Activated T-helper 1 cell treated with anti-CD3 and anti-CD28 coated beads, Interleukin-2, amount 50 U/mL, for 16 hours (primary cell): ENCODE results near the gene OR52N5.
A peak's percentile ranks its signal among the peaks of the same experiment; 100 is the strongest.

Source experiments
- DNase-seq, 2 donors: peaks; one replicate each; pipeline ENCODE4 v3.0.0-alpha.2; 2020; ENCODE audit warnings: low read depth in 1 of 2, low spot score in 1 of 2

Gene OR52N5

DNA sequence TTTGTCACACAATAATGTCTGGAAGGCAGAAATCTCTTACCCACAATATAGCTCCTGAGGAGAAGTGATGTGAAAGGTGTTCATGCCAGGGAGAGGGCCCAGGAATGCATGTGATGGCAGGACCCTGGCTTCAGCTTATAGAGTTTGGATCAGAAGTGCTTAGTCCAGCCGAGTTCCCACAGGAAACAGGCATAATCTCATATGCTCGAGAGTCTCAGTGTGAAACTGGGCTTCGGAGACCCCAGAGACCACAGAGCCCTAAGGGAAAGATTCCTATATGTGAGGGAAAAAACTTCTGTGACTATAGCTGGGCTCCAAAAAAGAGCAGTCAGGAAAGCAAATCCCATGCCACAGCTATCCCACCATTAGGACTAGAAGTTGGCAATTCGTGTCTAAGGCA, at the start of gene OR52N5:
Gene OR52N5, minus strand, starts transcription at position 101 of the 400 bp plus-strand sequence. CDS start 4,721 bp downstream, outside the sequence.
- no peak for DNase-seq

DNA sequence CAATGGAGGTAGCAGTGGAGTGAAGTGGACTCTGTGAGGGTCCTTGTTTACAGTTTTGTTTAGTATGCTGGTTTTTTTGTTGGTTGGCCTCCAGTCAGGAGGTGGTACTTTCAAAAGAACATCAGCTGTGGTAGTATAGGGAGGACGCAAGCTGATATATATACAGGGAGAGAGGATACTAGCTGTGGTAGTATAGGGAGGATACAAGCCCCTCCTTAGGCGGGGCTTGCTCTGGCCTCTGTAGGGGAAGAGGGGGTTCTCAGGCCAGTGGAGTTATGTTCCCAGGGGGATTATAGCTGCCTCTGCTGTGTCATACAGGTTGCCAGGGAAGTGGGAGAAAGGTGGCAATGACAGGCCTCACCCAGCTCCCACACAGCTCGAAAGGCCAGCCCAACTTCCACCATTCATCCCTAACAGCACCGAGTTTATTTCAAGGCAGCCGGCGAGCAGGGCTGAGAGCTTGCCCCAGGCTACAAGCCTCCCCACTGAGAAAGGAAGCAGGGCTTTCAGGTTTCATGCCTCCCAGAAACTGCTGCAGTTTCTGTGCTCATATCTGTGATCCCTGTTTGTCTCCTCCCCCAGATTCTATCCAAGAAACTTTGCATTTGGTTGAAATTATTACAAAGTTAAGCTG, 48.2 kb upstream of the OR52N5 start:
- DNase-seq: no peak

DNA sequence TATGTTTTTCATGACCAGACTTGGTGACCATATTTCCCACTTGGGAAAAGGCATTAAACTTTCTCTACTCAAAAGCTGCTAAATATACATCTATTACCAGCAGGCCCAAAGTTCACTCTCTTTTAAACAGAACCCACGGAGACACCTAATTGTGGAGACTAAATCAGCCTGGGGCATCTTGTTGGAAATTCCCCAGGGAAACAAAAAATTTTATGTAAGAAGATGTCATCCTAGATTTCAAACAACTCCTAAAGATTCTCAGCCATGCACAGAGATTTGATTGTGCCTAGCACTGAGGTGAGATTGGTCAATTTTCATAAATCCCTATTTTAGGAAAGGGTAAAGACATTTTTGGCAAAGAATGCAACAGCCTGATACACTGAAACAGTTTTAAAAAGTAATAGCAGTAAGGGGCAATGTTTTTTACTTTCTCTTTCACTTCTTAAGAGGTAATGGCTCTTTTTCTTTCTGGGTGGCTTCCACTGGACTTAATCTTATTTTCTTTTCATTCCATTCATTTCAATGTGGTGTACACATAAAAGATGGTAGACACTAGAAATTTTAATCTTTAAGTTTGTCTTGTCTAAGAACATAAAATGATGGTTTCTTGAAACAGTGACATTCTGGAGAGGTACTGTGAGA, 35.2 kb upstream of the OR52N5 start:
- DNase-seq: no peak

DNA sequence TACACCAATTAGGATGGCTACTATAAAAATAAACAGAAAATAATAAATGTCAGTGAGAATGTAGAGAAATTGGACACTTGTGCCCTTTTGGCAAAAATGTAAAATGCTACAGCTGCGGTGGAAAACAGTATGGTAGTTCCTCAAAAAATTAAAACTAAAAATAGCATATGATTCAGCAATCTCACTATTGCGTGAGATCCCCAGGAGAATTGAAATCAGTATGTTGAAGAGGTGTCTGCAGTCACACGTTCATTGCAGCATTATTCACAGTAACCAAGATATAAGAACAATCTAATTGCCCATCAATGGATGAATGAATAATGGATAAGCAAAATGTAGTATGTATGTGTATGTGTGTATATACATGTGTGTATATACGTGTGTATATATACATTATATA, 32.4 kb upstream of the OR52N5 start:
- no peak for DNase-seq

DNA sequence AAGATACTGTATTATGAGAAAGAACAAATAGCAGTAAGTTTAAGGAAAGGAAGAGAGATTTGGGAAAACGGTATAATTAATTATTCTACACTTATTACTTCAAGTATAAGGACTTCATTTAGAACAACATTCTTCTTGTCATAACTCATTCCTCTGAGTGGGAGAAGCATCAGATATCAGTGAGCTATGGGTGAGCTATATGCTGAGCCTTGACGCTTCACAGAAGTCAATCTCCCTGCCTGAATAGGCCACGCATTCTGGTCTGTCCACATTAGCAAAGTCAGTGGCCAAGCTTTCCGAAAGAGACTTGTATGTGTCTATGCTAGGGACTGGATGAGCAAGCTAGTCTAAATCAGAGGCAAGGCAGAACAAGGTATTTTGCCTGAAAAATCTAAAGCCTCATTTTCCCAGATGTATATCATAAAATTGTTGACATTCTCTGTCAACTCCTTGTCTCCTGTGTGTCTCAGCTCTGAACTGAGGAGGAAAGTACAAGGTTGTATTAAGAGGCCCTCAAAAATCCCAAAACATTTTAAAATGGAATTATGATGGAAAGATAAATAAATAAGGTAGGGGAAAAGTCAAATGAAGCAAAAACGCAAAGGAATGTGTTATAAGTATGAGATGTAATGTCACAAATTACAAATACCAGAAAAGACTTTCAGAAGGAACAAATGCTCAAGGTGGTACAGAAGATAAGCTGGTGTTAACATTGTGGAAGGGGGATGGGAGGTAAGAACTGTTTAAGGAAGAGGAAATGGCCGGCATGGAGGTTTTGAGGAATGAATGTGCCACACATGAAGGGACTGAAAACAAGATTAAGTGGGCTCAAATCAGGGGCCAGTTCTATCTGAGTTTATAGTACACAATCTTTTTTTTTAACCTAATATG, 27.0 kb upstream of the OR52N5 start:
- no peak for DNase-seq

DNA sequence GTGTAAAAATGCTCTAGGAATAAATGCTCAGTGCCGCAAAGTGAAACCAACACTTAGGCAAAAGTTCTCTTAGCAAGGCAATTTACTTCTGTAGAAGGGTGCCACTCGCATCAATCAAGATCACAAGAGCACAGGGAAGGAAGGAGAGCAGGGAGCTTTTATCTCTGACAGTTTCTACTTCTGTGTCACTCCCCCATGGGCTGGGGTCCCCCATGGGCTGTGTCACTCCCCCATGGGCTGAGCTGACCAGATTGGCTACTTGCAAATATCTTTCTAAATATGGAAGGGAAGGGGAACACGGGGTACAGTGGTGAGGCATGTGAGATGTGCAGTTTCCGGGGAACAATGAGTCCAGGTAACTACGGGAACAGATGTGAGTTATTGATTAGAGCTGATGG, 26.0 kb upstream of the OR52N5 start:
- DNase-seq: no peak

DNA sequence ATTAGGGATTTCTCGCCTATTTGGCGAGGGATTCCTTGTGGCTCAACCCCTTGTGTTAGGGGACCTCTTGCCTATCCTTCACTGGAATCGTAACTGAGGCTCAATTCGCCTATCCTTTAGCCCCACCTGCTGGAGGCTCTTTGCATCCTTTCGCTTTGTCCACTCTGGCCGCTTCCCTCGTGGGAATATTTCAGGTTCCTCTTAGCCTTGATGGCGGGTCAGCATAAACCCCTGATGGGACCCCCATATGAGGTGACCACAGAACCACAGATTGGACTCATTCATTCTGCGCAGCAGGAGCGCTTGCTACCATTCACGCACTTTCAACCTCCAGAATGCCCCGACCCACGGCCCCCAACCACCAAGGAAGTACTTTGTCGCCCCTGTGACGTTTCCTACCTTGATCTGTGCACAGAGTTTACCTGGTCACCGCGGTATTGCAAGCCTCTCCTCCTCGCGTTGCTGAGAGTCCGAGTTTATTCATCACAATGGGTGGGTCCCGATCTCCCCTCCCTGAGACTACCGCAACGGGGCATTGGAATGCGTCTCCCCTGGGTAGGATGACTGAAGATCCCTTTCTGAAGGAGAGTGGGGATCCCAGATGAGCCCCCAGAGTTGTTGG, 25.5 kb upstream of the OR52N5 start, which contains the start of gene OR52N2:
Gene OR52N2, plus strand, starts transcription at position 425 of the 622 bp plus-strand sequence. CDS start 11,412 bp downstream, outside the sequence.
- DNase-seq: peak; percentile 34 to 40

DNA sequence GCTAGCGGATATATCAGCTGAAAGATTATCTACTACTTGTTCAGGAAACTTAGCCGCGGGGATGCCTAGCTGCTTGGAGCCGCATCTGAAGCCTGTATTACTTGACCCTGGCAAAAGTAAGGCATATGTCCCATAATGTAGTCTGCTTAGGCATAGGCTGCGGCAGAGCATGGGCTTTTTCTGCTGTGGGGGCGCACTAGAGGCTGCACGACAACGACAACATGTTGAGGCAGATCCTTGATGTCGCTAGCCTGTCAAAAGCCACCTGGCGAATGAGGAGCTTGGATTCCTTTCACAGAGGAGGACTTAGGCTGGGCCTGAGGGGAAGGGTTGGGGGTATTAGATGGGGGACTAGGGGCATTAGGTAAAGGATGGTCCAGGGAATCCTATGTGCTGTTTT, 24.4 kb upstream of the OR52N5 start:
- no peak for DNase-seq

DNA sequence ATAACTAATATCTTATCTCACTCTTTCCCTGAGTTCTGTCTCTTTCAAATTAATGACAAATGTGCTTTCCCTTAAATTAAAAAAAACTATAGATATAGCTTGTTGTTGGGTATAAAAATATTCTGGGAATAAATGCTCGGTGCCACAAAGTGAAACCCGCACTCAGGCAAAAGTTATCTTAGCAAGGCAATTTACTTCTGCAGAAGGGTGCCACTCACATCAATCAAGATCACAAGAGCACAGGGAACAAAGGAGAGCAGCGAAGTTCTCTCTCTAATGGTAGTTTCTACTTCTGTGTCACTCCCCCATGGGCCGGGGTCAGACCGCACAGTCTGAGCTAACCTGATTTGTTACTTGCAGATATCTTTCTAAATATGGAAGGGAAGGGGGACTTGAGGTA, 20.8 kb upstream of the OR52N5 start:
- no peak for DNase-seq

DNA sequence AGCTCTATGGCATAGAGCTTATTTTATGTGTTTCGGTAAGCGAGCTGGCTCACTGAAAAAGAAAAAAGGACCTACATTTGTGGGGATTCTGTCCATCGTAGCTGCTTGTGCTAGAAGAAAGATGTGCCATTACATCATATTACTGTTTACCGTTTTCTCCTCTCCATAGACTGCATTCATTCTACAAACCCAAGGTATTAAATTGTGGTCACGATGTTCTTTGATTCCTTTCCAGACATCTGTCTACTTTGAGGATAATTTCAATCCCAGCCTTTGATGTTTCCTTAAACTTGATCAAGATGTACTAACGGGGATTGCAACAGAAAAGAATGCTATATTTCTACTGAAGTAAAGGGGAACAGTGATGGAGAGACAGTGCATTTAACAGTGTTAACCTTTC, 13.4 kb upstream of the OR52N5 start:
- no peak for DNase-seq

DNA sequence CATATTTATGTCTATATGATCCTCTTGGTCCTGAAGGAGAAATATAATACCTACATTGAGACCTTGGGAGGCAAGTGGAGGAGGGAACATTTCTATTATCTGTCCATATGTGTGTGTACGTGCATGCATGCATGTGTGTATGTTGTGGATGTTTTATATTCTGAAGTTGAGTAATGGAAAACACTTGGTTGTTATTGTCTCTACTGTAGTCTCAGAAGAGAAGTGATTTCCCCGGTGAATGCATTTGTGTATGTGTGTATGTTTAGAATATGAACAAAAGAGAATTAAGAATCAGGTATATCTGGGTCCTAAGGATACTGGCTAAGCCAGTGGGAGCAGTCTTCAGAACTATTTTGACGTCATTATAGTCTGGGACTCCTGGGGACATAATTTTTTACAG, 8.0 kb upstream of the OR52N5 start, which contains the start of gene OR52N1:
Gene OR52N1, minus strand, starts transcription at position 101 of the 400 bp plus-strand sequence. CDS start 2,449 bp downstream, outside the sequence.
- DNase-seq: no peak

DNA sequence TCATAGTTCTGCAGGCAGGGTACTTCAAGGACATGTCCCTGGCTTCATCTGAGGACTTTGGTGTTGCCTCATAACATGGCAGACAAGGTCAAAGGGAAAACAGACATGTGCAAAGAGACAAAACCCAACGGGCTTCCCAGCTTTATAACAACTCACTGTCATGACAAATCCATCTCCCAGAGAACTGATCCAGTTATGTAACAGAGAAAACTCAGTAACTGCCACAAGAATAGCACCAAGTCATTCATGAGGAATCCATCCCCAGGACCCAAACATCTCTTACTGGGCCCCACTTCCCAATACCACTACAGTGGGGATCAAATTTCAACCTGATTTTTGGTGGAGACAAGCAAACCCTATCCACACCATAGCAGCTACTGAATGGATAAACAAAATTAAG, 16.1 kb downstream of the OR52N5 start:
- no peak for DNase-seq

DNA sequence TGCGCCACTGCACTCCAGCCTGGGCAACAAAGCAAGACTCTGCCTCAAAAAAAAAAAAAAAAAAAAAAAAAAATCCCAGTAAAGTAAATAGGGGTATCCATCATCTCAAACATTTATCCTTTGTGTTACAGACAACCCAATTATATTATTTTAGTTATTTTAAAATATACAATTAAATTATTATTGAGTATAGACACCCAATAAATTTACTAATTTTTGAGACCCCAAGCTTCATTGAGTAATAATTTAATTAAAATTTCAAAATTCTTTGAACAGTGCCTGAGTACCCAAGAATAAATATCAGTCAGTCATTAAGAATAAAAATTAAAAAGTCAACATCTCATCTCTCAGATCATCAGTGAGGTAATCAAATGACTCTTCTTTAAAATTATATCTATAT, 29.2 kb downstream of the OR52N5 start, which contains the start of gene OR52N4:
Gene OR52N4, plus strand, starts transcription at position 301 of the 400 bp plus-strand sequence. CDS start 498 bp downstream, outside the sequence.
- DNase-seq: no peak

DNA sequence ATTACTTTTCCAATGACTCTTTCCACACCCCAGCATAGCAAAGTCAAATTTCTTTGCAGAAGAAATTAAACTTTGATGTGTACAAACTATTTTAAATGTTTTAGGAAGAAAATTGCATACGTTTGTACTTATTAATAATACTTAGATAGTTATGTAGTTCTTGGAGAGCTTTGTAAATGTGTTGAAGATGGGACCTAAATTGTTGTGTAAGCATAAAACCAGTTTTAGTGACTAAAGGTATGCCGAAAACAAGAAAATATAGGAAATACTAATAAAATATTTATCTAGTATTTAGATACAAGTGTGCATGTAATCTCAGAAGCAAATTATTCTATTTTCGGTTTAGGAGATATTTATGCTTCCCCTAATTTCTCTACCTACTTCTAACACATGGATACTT, 33.3 kb downstream of the OR52N5 start:
- DNase-seq: no peak

DNA sequence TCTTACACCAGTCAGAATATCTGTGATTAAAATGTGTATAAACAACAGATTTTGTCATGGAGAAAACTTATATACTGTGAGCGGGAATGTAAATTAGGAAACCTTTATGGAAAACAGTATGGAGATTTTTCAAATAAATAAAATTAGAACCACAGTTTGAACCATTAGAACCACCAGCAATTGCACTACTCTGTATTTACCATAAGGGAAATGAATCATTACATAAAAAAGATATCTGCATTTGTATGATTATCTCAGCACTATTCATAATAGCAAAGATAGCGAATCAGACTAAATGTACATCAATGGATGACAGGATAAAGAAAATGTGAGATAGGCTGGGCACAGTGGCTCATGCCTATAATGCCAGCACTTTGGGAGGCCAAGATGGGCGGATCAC, 36.5 kb downstream of the OR52N5 start:
- no peak for DNase-seq

DNA sequence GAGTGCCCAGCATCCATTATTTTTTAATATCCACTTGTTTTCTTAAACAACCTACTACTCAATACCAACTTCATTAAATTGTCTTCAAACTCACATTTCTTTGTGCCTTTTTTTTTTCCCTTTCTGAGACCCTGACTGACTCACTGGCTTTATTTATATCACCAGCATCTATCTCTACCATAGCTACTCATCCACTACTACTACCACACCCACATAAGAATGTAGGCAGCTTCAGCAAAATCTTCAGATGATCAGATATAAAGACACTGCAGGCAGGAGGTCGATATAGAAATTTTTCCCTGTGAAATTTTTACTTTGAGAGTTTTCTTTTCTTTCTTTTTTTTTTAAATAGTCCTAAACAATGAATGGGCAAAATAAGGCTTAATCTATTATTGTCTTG, 44.7 kb downstream of the OR52N5 start:
- no peak for DNase-seq

DNA sequence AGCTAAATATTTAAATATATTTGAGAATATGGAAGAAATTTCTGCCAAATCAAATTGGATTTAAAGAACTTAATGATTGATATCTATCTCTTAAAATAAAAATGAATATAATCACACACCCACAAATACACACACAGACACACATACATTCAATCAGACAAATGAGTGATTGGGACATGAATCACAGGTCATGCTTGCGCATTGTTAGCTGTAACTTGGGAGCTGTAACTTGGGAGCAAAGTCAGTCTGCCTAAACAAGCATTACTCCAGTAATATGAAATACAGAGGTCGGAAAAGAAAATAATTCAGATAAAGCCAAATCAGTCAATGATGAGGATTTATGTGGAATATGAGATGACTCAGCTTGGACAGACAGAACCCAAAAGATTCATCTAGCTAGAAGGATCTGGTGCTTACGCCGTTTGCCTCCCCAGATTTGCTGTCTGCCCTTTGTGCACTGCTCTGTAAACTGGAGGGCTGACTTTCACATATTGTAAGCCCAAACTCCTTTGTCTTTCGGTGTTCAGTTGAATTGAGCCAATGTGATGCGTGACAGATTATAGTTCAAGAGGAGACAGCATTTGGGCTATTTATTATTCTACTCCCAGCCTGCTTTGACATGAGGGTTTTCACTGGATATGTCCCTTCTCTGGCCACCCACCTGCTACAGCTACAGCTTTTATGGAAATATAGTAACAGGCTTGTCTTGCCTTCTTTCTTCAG, 45.3 kb downstream of the OR52N5 start:
- DNase-seq: no peak

DNA sequence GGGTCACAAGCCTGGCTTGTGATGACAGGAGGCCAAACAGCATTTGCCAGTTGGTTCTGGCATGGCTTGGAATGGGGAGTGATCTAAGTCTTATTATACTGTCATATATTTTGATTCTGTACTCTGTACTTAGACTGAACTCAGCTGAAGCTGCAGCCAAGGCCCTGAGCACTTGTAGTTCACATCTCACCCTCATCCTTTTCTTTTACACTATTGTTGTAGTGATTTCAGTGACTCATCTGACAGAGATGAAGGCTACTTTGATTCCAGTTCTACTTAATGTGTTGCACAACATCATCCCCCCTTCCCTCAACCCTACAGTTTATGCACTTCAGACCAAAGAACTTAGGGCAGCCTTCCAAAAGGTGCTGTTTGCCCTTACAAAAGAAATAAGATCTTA, 46.1 kb downstream of the OR52N5 start:
- DNase-seq: no peak

DNA sequence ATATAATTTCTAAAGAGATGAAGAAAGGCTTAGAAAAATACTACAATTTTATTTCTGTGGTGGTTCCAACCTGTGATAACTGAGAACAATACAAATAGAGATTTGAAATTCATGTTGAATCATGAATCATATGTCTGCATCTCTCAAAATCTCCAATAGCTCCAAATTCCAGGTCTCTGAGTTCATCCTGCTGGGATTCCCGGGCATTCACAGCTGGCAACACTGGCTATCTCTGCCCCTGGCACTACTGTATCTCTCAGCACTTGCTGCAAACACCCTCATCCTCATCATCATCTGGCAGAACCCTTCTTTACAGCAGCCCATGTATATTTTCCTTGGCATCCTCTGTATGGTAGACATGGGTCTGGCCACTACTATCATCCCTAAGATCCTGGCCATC, 46.8 kb downstream of the OR52N5 start, which contains the start of gene OR56B1:
Gene OR56B1, plus strand, starts transcription at position 53 of the 400 bp plus-strand sequence. Its CDS starts 69 bp downstream, at position 122.
- no peak for DNase-seq

DNA sequence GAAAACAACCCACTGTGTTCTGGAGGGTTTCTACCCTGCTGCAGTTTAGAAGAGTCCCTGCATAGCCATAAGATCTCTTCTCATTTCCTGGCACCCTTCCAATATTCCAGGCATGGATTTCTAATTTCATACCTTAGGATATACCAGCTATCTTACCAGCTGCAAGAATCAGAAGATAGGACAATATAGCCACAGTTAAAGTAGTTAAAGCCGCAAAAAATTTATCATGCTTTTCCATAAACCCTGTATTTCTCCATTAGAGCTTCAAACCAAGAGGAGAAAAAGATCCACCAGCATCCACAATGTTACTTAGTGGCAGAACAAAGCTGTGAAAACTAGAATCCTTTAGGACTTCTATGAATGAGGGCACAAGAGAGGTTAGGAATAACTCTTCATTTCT, 55.5 kb downstream of the OR52N5 start:
- no peak for DNase-seq
